Psoas muscle (tissue), 8 donors: ENCODE results near the gene KCNH2. TPM values are rescaled to one million over a fixed set of nuclear protein-coding genes. Genes with fewer than 3 reads are reported as not detected.

Source experiments
- ATAC-seq, 4 donors: fragments of 200-7000 bp; cut with Tn5 transposase; one replicate each; pipeline ENCODE4 v1.9.1; 2020; ENCODE audit warnings: moderate library complexity in 3 of 4, mild to moderate bottlenecking in 2 of 4
- DNase-seq, 2 donors: peaks; one replicate each; pipeline ENCODE4 v3.0.0-alpha.2; 2020
- H3K27ac ChIP-seq: fragments of 200-600 bp; one replicate; pipeline ENCODE4 v1.8.0; 2022
- H3K27me3 ChIP-seq, 3 donors: fragments of 200-600 bp in 1 of 3; one replicate each; pipeline versions ENCODE4 v1.6.1 to v1.8.0; 2013 to 2022; ENCODE audit warnings: low read length in 2 of 3, mild to moderate bottlenecking in 2 of 3, moderate library complexity in 1 of 3; ENCODE audit not compliant: insufficient read depth in 3 of 3
- H3K36me3 ChIP-seq, 2 donors: fragments of 200-600 bp in 1 of 2; one replicate each; pipeline versions ENCODE4 v1.6.1 to v1.8.0; 2013 to 2022; ENCODE audit warnings: low read depth in 1 of 2, mild to moderate bottlenecking in 1 of 2, moderate library complexity in 1 of 2; ENCODE audit not compliant: insufficient read depth in 1 of 2
- H3K4me1 ChIP-seq: fragments of 200-600 bp; one replicate; pipeline ENCODE4 v1.8.0; 2022
- H3K4me3 ChIP-seq: fragments of 200-600 bp; one replicate; pipeline ENCODE4 v1.8.0; 2022; ENCODE audit warnings: mild to moderate bottlenecking
- H3K9me3 ChIP-seq: fragments of 200-600 bp; one replicate; pipeline ENCODE4 v1.8.0; 2022
- WGBS, 3 donors: extraction: QIAGEN DNeasy Blood & Tissue Kit; methylation state at CpG; one replicate each; pipeline versions ENCODE4 v1.1.6 to v1.1.7; 2013; 5-methylcytosine and 5-hydroxymethylcytosine counted together
- intact Hi-C, 2 donors: fragments of 100-400 bp; cut with DNase I; formaldehyde crosslinking; loops; one replicate each; pipeline versions ENCODE4 v1.11.0 to v1.14.2; 2022
- polyA plus RNA-seq, 3 donors: library from polyadenylated mRNA; stranded (reverse); fragments of 200-250 nt; gene quantifications; one replicate each; pipeline ENCODE4 v1.2.3, GENCODE V29; 2013
- total RNA-seq, 4 donors: library from RNA; stranded (reverse); fragmentation: NEBNext Ultra II Directional in 2 of 4; extraction: Animal tissue kit (Norgen Biotek cat#: 25700) in 2 of 4; gene quantifications; one replicate each; pipeline versions ENCODE4 v1.2.1 to v1.2.4, GENCODE V29; 2021 to 2023
- TF ChIP-seq, protein P1 (sequence below): fragments of 200-600 bp; IDR thresholded peaks from one replicate; pipeline ENCODE4 v1.8.0; 2022; ENCODE audit warnings: antibody characterized with exemption
- donor health status: healthy with polysubstance abuse.
- donor health status: DM: no; HTN: no; CAD: no; lungs with moderate emphysema.
- donor health status: Bipolar disorder and iron deficiency.
- donor health status: healthy.
- donor health status: DM: yes; HTN: yes; CAD: no.
- donor health status: DM: no; HTN: no; CAD: no.
- donor health status: DM: no; HTN: no; CAD: no.
- donor health status: DM: yes; HTN: yes; CAD: no.

Gene KCNH2
- total and polyA plus RNA-seq, 7 donors: 0.18 to 0.48 (median 0.22) TPM

- Histone ChIP-seq H3K4me1 (no peaks in the 10 kb centered on the region), H3K4me3 (no peak overlapping the region), H3K27me3 (peaks cover 0 to 45% (median under 1%) of the 10 kb centered on the region in 3 donors), H3K36me3 (no peaks in the 10 kb centered on the region), H3K27ac (no peak overlapping the region), H3K9me3 (no peaks in the 10 kb centered on the region)
- DNase-seq: peak in 1 of 2 donors; percentile 3
- intact Hi-C loops: loop anchor here in 1 of 2 donors (10.0 kb wide), 1 partner anchor 199 kb away; no protein-coding TSS in a partner anchor
- TF ChIP-seq, protein P1, sequence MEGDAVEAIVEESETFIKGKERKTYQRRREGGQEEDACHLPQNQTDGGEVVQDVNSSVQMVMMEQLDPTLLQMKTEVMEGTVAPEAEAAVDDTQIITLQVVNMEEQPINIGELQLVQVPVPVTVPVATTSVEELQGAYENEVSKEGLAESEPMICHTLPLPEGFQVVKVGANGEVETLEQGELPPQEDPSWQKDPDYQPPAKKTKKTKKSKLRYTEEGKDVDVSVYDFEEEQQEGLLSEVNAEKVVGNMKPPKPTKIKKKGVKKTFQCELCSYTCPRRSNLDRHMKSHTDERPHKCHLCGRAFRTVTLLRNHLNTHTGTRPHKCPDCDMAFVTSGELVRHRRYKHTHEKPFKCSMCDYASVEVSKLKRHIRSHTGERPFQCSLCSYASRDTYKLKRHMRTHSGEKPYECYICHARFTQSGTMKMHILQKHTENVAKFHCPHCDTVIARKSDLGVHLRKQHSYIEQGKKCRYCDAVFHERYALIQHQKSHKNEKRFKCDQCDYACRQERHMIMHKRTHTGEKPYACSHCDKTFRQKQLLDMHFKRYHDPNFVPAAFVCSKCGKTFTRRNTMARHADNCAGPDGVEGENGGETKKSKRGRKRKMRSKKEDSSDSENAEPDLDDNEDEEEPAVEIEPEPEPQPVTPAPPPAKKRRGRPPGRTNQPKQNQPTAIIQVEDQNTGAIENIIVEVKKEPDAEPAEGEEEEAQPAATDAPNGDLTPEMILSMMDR: no peak
- ATAC-seq: no peak
- WGBS, 3 donors: 0 to 7% (median 4%) methylated on average over 2 of the region's 2 CpGs
Measured at GRCh38 chr7:150983893-150984368, 5.8 kb upstream of the KCNH2 start.

- TF ChIP-seq, protein P1: no peak
- WGBS, 3 donors: 7 to 16% (median 10%) methylated on average over 3 of the region's 3 CpGs
- Histone ChIP-seq H3K27me3 (peaks cover 0 to 51% (median 7%) of the 10 kb centered on the region in 3 donors), H3K4me1 (no peaks in the 10 kb centered on the region), H3K36me3 (no peaks in the 10 kb centered on the region), H3K9me3 (no peaks in the 10 kb centered on the region), H3K27ac (no peak overlapping the region), H3K4me3 (no peak overlapping the region)
- DNase-seq: peak in 1 of 2 donors; percentile 12
- ATAC-seq: no peak
- intact Hi-C loops: loop anchor here in 1 of 2 donors (10.0 kb wide), 1 partner anchor 198 kb away; no protein-coding TSS in a partner anchor
Measured at GRCh38 chr7:150982351-150982750, 4.2 kb upstream of the KCNH2 start.

DNA sequence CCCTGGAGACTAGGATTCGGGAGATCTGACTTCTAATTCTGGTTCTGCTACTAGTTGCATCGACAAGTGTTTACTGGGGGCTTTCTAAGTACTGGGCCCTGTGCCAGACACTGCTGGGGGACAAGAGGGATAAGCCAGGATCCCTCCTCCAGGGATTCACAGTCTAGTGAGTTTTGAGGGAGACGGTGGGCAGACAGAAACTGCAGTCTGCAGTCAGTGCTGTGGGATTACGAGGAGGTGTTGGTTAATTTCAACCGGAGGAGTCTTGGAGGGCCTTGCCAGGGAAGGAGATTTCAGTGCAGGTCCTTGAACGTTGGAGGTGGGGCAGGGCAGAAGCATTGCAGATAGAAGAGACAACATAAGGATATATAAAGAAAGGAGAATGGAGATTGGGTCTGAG is 3.5 kb upstream of the KCNH2 start:
- no peak for ATAC-seq
- no peak for DNase-seq
- no peaks in the 10 kb centered on the region for H3K4me1 ChIP-seq
- no peaks in the 10 kb centered on the region for H3K9me3 ChIP-seq
- H3K27me3 ChIP-seq: peaks cover 0 to 58% (median 13%) of the 10 kb centered on the region in 3 donors
- H3K36me3 ChIP-seq: no peaks in the 10 kb centered on the region
- 42 to 52% (median 51%) methylated on average over 6 of the region's 6 CpGs for WGBS, 3 donors
- H3K4me3 ChIP-seq: no peak overlapping the region
- TF ChIP-seq, protein P1: no peak
- intact Hi-C loops: loop anchor here (2.0 to 10.0 kb wide), 2 partner anchors 79 to 197 kb away; no protein-coding TSS in a partner anchor
- no peak overlapping the region for H3K27ac ChIP-seq

GRCh38 chr7:150980663-150981062 is 2.5 kb upstream of the KCNH2 start:
- WGBS, 3 donors: 49 to 65% (median 63%) methylated on average over 2 of the region's 2 CpGs
- Histone ChIP-seq H3K9me3 (no peaks in the 10 kb centered on the region), H3K4me3 (no peak overlapping the region), H3K4me1 (no peaks in the 10 kb centered on the region), H3K36me3 (no peaks in the 10 kb centered on the region), H3K27ac (no peak overlapping the region), H3K27me3 (peaks cover 0 to 68% (median 13%) of the 10 kb centered on the region in 3 donors)
- ATAC-seq: no peak
- no peak for DNase-seq
- TF ChIP-seq, protein P1: no peak
- intact Hi-C loops: loop anchor here (2.0 to 10.0 kb wide), 2 partner anchors 78 to 196 kb away; no protein-coding TSS in a partner anchor
